Neural cell (in vitro differentiated cells): ENCODE data around the gene SP9.
"Not testable (repeated sequence)": the region's sequence is repeated elsewhere in the genome, so short reads cannot be mapped to it uniquely, and the experiment has no call there.

ENCODE experiments used
- EP300 ChIP-seq: fragments of 450-650 bp; conservative IDR thresholded peaks from 2 replicates; pipeline ENCODE4 v1.6.1; 2014; ENCODE audit warnings: antibody characterized with exemption, mild to moderate bottlenecking, moderate library complexity; ENCODE audit not compliant: poor library complexity, severe bottlenecking
- POLR2AphosphoS5 ChIP-seq: IDR thresholded peaks from 2 replicates; pipeline ENCODE4 v1.6.1; 2012
- TAF1 ChIP-seq: IDR thresholded peaks from 2 replicates; pipeline ENCODE4 v1.6.1; 2012; ENCODE audit warnings: low read depth
- TF ChIP-seq, protein P1 (sequence below): fragments of 450-650 bp; IDR thresholded peaks from 2 replicates; pipeline ENCODE4 v1.5.1; 2014; ENCODE audit warnings: antibody characterized with exemption, mild to moderate bottlenecking, moderate library complexity; ENCODE audit not compliant: poor library complexity, severe bottlenecking

DNA sequence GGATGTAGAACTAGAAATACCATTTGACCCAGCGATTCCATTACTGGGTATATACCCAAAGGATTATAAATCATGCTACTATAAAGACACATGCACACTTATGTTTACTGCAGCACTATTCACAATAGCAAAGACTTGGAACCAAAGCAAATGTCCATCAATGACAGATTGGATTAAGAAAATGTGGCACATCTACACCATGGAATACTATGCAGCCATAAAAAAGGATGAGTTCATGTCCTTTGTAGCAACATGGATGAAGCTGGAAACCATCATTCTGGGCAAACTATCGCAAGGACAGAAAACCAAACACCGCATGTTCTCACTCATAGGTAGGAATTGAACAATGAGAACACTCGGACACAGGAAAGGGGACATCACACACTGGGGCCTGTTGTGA is 24.9 kb downstream of the SP9 start:
- TF ChIP-seq EP300, TAF1, POLR2AphosphoS5: not testable (repeated sequence)
- TF ChIP-seq, protein P1, sequence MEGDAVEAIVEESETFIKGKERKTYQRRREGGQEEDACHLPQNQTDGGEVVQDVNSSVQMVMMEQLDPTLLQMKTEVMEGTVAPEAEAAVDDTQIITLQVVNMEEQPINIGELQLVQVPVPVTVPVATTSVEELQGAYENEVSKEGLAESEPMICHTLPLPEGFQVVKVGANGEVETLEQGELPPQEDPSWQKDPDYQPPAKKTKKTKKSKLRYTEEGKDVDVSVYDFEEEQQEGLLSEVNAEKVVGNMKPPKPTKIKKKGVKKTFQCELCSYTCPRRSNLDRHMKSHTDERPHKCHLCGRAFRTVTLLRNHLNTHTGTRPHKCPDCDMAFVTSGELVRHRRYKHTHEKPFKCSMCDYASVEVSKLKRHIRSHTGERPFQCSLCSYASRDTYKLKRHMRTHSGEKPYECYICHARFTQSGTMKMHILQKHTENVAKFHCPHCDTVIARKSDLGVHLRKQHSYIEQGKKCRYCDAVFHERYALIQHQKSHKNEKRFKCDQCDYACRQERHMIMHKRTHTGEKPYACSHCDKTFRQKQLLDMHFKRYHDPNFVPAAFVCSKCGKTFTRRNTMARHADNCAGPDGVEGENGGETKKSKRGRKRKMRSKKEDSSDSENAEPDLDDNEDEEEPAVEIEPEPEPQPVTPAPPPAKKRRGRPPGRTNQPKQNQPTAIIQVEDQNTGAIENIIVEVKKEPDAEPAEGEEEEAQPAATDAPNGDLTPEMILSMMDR, result not testable (repeated sequence)
